HEK293 (cell line): ENCODE measurements around the gene PHETA1.

Experiments used
- CTCF ChIA-PET: fragments of 350-600 bp; formaldehyde crosslinking; extraction: SDS; loops from one replicate; lab custom pipeline; 2021; ENCODE audit warnings: antibody characterized with exemption; lab: Yijun Ruan, JAX
- POLR2A ChIA-PET: fragments of 300-600 bp; formaldehyde crosslinking; extraction: SDS; loops from one replicate; lab custom pipeline; 2020; ENCODE audit warnings: antibody characterized with exemption, inconsistent platforms; lab: Yijun Ruan, JAX
- H3K27ac ChIP-seq: fragments of 200-500 bp; sonication (Bioruptor generic); 2 replicates; pipeline ENCODE4 v1.5.1; 2014; ENCODE audit warnings: low read depth, low read length, control low read depth, inconsistent platforms; ENCODE audit errors: extremely low read depth
- H3K36me3 ChIP-seq, 2 experiments: fragments of 200-500 bp in 1 of 2; sonication (Bioruptor generic) in 1 of 2; 1 replicate in 1 of 2; 2 replicates in 1 of 2; pipeline ENCODE4 v1.5.1; 2014 to 2017; ENCODE audit warnings: inconsistent platforms in 2 of 2, low read length in 2 of 2; ENCODE audit not compliant: control insufficient read depth in 2 of 2, insufficient read depth in 1 of 2
- H3K4me1 ChIP-seq: fragments of 200-500 bp; sonication (Bioruptor generic); 2 replicates; pipeline ENCODE4 v1.5.1; 2014; ENCODE audit warnings: mild to moderate bottlenecking, low read length, inconsistent platforms; ENCODE audit not compliant: control insufficient read depth, insufficient read depth
- H3K4me3 ChIP-seq: 2 replicates; pipeline ENCODE4 v1.5.1; 2011; ENCODE audit warnings: low read depth, mild to moderate bottlenecking, control low read depth, low read length, moderate library complexity
- H3K9me3 ChIP-seq: fragments of 200-500 bp; sonication (Bioruptor generic); 2 replicates; pipeline ENCODE4 v1.5.1; 2014; ENCODE audit warnings: low read depth, low read length, inconsistent platforms; ENCODE audit not compliant: control insufficient read depth, insufficient read depth
- KLF9 ChIP-seq: fragments of 450-650 bp; formaldehyde crosslinking; IDR thresholded peaks from 2 replicates; pipeline ENCODE4 v1.5.1; 2016; ENCODE audit warnings: missing biosample characterization, missing genetic modification characterization, low read depth
- RBAK ChIP-seq: fragments of 450-650 bp; formaldehyde crosslinking; IDR thresholded peaks from 2 replicates; pipeline ENCODE4 v1.5.1; 2016; ENCODE audit warnings: missing biosample characterization, missing genetic modification characterization
- SETDB1 ChIP-seq: IDR thresholded peaks from one replicate; pipeline ENCODE4 v1.6.1; 2017; ENCODE audit warnings: mild to moderate bottlenecking, low read length, moderate library complexity, mixed read lengths; ENCODE audit not compliant: insufficient read length
- TCF7L2 ChIP-seq: IDR thresholded peaks from 2 replicates; pipeline ENCODE4 v1.6.1; 2011; ENCODE audit warnings: low read depth, mild to moderate bottlenecking, inconsistent platforms, low read length, moderate library complexity, borderline replicate concordance
- ZBTB48 ChIP-seq: fragments of 450-650 bp; formaldehyde crosslinking; IDR thresholded peaks from 2 replicates; pipeline ENCODE4 v1.5.1; 2016; ENCODE audit warnings: missing biosample characterization, missing genetic modification characterization
- ZFP37 ChIP-seq: fragments of 450-650 bp; formaldehyde crosslinking; IDR thresholded peaks from 2 replicates; pipeline ENCODE4 v1.5.1; 2016; ENCODE audit warnings: missing biosample characterization, missing genetic modification characterization
- ZFP41 ChIP-seq: fragments of 450-650 bp; formaldehyde crosslinking; IDR thresholded peaks from 2 replicates; pipeline ENCODE4 v1.5.1; 2016; ENCODE audit warnings: missing biosample characterization, missing genetic modification characterization, borderline replicate concordance
- ZNF114 ChIP-seq: fragments of 450-650 bp; formaldehyde crosslinking; IDR thresholded peaks from 2 replicates; pipeline ENCODE4 v1.5.0; 2017; ENCODE audit warnings: missing biosample characterization, missing genetic modification characterization
- ZNF121 ChIP-seq: fragments of 450-650 bp; formaldehyde crosslinking; IDR thresholded peaks from 2 replicates; pipeline ENCODE4 v1.5.1; 2016; ENCODE audit warnings: missing biosample characterization, missing genetic modification characterization
- ZNF140 ChIP-seq: fragments of 450-650 bp; formaldehyde crosslinking; IDR thresholded peaks from 2 replicates; pipeline ENCODE4 v1.5.1; 2016; ENCODE audit warnings: missing biosample characterization, missing genetic modification characterization
- ZNF16 ChIP-seq: fragments of 450-650 bp; formaldehyde crosslinking; IDR thresholded peaks from 2 replicates; pipeline ENCODE4 v1.5.1; 2016; ENCODE audit warnings: low read depth, missing biosample characterization, missing genetic modification characterization
- ZNF19 ChIP-seq: fragments of 450-650 bp; formaldehyde crosslinking; IDR thresholded peaks from 2 replicates; pipeline ENCODE4; 2016; ENCODE audit warnings: missing biosample characterization, missing genetic modification characterization, low read depth
- ZNF24 ChIP-seq: fragments of 450-650 bp; formaldehyde crosslinking; IDR thresholded peaks from 2 replicates; pipeline ENCODE4 v1.5.1; 2016; ENCODE audit warnings: missing biosample characterization, missing genetic modification characterization
- ZNF324 ChIP-seq: fragments of 450-650 bp; formaldehyde crosslinking; IDR thresholded peaks from 2 replicates; pipeline ENCODE4 v1.5.1; 2016; ENCODE audit warnings: missing biosample characterization, missing genetic modification characterization
- ZNF335 ChIP-seq: fragments of 450-650 bp; formaldehyde crosslinking; conservative IDR thresholded peaks from 2 replicates; pipeline ENCODE4 v1.5.1; 2016; ENCODE audit warnings: missing biosample characterization, missing genetic modification characterization
- ZNF404 ChIP-seq: fragments of 450-650 bp; formaldehyde crosslinking; IDR thresholded peaks from 2 replicates; pipeline ENCODE4 v1.5.1; 2017; ENCODE audit warnings: missing biosample characterization, missing genetic modification characterization
- ZNF555 ChIP-seq: fragments of 450-650 bp; formaldehyde crosslinking; conservative IDR thresholded peaks from 2 replicates; pipeline ENCODE4 v1.5.1; 2017; ENCODE audit warnings: missing biosample characterization, mild to moderate bottlenecking, missing genetic modification characterization, inconsistent platforms
- ZNF558 ChIP-seq: fragments of 450-650 bp; formaldehyde crosslinking; IDR thresholded peaks from 2 replicates; pipeline ENCODE4 v1.5.1; 2016; ENCODE audit warnings: missing biosample characterization, missing genetic modification characterization
- TF ChIP-seq, protein P1 (sequence below): fragments of 450-650 bp; formaldehyde crosslinking; IDR thresholded peaks from 2 replicates; pipeline ENCODE4 v1.5.1; 2016; ENCODE audit warnings: missing biosample characterization, missing genetic modification characterization
- TF ChIP-seq, protein P2 (sequence below): fragments of 450-650 bp; formaldehyde crosslinking; IDR thresholded peaks from 2 replicates; pipeline ENCODE4 v1.5.1; 2016; ENCODE audit warnings: missing biosample characterization, missing genetic modification characterization
- TF ChIP-seq, protein P3 (sequence below): fragments of 450-650 bp; formaldehyde crosslinking; IDR thresholded peaks from 2 replicates; pipeline ENCODE4 v1.5.1; 2016; ENCODE audit warnings: missing biosample characterization, missing genetic modification characterization, borderline replicate concordance
- TF ChIP-seq, protein P4 (sequence below): fragments of 450-650 bp; formaldehyde crosslinking; IDR thresholded peaks from 2 replicates; pipeline ENCODE4 v1.5.1; 2016; ENCODE audit warnings: missing biosample characterization, missing genetic modification characterization
- TF ChIP-seq, protein P5 (sequence below): fragments of 450-650 bp; formaldehyde crosslinking; IDR thresholded peaks from 2 replicates; pipeline ENCODE4 v1.5.1; 2017; ENCODE audit warnings: missing biosample characterization, mild to moderate bottlenecking, missing genetic modification characterization, moderate library complexity
- TF ChIP-seq, protein P6 (sequence below): fragments of 450-650 bp; formaldehyde crosslinking; IDR thresholded peaks from 2 replicates; pipeline ENCODE4 v1.5.1; 2016; ENCODE audit warnings: missing biosample characterization, missing genetic modification characterization, low read depth

Gene PHETA1

DNA sequence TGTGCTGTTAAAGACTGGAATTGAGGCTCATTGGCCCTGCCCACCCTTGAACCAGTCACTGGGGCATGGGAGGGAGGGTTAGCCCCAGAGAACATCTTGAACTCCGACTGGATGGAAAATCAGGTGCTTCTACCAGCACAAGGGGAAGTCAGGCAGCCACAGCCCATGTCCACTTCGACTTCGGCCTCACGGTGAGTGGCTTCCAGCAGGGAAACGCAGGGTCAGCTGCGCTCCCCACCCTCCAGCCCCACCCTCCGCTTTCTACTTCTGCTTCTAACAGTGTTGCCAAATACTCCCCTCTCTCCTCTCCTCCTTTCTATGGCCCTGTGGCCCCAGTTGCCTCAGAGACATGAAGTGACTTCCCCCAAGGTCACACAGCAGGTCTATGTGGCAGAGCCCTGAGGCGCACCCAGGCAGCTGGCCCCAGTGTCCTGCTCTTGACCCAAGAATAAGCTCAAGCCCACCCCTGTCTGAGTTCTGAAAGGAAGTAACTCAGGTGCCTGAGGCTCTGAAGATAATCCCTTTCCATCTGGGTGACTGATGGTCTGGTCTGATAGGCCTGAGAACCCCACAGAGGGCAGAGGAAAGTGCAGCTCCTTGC, 24.9 kb upstream of the PHETA1 start (continued):
- TF ChIP-seq, protein P1, sequence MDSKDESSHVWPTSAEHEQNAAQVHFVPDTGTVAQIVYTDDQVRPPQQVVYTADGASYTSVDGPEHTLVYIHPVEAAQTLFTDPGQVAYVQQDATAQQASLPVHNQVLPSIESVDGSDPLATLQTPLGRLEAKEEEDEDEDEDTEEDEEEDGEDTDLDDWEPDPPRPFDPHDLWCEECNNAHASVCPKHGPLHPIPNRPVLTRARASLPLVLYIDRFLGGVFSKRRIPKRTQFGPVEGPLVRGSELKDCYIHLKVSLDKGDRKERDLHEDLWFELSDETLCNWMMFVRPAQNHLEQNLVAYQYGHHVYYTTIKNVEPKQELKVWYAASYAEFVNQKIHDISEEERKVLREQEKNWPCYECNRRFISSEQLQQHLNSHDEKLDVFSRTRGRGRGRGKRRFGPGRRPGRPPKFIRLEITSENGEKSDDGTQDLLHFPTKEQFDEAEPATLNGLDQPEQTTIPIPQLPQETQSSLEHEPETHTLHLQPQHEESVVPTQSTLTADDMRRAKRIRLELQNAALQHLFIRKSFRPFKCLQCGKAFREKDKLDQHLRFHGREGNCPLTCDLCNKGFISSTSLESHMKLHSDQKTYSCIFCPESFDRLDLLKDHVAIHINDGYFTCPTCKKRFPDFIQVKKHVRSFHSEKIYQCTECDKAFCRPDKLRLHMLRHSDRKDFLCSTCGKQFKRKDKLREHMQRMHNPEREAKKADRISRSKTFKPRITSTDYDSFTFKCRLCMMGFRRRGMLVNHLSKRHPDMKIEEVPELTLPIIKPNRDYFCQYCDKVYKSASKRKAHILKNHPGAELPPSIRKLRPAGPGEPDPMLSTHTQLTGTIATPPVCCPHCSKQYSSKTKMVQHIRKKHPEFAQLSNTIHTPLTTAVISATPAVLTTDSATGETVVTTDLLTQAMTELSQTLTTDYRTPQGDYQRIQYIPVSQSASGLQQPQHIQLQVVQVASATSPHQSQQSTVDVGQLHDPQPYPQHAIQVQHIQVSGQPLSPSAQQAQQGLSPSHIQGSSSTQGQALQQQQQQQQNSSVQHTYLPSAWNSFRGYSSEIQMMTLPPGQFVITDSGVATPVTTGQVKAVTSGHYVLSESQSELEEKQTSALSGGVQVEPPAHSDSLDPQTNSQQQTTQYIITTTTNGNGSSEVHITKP (tag by site-specific recombination), result no peak
- no peak for TF ChIP-seq ZNF114 (tag by site-specific recombination)
- TF ChIP-seq, protein P2, sequence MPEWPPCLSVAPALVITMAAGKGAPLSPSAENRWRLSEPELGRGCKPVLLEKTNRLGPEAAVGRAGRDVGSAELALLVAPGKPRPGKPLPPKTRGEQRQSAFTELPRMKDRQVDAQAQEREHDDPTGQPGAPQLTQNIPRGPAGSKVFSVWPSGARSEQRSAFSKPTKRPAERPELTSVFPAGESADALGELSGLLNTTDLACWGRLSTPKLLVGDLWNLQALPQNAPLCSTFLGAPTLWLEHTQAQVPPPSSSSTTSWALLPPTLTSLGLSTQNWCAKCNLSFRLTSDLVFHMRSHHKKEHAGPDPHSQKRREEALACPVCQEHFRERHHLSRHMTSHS (tag by site-specific recombination), result no peak
- TF ChIP-seq, protein P3, sequence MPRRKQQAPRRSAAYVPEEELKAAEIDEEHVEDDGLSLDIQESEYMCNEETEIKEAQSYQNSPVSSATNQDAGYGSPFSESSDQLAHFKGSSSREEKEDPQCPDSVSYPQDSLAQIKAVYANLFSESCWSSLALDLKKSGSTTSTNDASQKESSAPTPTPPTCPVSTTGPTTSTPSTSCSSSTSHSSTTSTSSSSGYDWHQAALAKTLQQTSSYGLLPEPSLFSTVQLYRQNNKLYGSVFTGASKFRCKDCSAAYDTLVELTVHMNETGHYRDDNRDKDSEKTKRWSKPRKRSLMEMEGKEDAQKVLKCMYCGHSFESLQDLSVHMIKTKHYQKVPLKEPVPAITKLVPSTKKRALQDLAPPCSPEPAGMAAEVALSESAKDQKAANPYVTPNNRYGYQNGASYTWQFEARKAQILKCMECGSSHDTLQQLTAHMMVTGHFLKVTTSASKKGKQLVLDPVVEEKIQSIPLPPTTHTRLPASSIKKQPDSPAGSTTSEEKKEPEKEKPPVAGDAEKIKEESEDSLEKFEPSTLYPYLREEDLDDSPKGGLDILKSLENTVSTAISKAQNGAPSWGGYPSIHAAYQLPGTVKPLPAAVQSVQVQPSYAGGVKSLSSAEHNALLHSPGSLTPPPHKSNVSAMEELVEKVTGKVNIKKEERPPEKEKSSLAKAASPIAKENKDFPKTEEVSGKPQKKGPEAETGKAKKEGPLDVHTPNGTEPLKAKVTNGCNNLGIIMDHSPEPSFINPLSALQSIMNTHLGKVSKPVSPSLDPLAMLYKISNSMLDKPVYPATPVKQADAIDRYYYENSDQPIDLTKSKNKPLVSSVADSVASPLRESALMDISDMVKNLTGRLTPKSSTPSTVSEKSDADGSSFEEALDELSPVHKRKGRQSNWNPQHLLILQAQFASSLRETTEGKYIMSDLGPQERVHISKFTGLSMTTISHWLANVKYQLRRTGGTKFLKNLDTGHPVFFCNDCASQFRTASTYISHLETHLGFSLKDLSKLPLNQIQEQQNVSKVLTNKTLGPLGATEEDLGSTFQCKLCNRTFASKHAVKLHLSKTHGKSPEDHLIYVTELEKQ (tag by site-specific recombination), result no peak
- TF ChIP-seq, protein P4, sequence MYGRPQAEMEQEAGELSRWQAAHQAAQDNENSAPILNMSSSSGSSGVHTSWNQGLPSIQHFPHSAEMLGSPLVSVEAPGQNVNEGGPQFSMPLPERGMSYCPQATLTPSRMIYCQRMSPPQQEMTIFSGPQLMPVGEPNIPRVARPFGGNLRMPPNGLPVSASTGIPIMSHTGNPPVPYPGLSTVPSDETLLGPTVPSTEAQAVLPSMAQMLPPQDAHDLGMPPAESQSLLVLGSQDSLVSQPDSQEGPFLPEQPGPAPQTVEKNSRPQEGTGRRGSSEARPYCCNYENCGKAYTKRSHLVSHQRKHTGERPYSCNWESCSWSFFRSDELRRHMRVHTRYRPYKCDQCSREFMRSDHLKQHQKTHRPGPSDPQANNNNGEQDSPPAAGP (tag by site-specific recombination), result no peak
- TF ChIP-seq, protein P5, sequence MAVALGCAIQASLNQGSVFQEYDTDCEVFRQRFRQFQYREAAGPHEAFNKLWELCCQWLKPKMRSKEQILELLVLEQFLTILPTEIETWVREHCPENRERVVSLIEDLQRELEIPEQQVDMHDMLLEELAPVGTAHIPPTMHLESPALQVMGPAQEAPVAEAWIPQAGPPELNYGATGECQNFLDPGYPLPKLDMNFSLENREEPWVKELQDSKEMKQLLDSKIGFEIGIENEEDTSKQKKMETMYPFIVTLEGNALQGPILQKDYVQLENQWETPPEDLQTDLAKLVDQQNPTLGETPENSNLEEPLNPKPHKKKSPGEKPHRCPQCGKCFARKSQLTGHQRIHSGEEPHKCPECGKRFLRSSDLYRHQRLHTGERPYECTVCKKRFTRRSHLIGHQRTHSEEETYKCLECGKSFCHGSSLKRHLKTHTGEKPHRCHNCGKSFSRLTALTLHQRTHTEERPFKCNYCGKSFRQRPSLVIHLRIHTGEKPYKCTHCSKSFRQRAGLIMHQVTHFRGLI (tag by site-specific recombination), result no peak
- no peak for TF ChIP-seq ZNF558 (tag by site-specific recombination)
- TF ChIP-seq ZFP37 (tag by site-specific recombination), result no peak
- no peak for TF ChIP-seq ZNF140 (tag by site-specific recombination)
- TF ChIP-seq ZNF16, result no peak
- TF ChIP-seq, protein P6, sequence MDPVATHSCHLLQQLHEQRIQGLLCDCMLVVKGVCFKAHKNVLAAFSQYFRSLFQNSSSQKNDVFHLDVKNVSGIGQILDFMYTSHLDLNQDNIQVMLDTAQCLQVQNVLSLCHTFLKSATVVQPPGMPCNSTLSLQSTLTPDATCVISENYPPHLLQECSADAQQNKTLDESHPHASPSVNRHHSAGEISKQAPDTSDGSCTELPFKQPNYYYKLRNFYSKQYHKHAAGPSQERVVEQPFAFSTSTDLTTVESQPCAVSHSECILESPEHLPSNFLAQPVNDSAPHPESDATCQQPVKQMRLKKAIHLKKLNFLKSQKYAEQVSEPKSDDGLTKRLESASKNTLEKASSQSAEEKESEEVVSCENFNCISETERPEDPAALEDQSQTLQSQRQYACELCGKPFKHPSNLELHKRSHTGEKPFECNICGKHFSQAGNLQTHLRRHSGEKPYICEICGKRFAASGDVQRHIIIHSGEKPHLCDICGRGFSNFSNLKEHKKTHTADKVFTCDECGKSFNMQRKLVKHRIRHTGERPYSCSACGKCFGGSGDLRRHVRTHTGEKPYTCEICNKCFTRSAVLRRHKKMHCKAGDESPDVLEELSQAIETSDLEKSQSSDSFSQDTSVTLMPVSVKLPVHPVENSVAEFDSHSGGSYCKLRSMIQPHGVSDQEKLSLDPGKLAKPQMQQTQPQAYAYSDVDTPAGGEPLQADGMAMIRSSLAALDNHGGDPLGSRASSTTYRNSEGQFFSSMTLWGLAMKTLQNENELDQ (tag by site-specific recombination), result no peak

DNA sequence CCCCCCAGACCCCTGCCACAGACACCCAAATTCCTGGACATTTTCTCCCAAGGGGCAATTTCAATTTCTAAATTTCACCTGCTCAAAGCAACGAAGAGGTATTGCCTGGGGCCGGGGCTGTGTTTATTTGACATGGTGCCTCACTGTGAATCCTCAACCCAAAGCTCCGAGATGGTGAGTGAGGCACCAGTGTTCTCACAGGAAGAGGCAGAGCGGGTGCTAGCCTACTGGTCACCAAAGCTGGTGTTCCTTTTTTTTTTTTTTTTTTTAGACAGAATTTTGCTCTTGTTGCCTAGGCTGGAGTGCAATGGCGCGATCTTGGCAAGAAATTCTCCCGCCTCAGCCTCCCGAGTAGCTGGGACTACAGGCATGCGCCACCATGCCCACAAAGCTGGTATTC, 22.0 kb upstream of the PHETA1 start:
- H3K4me1 ChIP-seq, result no peaks in the 10 kb centered on the region
- H3K27ac ChIP-seq, result no peak overlapping the region
- no peaks in the 10 kb centered on the region for H3K36me3 ChIP-seq
- H3K9me3 ChIP-seq, result no peaks in the 10 kb centered on the region
- H3K4me3 ChIP-seq, result no peak overlapping the region
- POLR2A ChIA-PET, result no interaction called here
- CTCF ChIA-PET, result interaction anchor here (0.7 to 1.6 kb wide), 3 partner anchors 59 to 390 kb away, joined by 3 to 6 read pairs (median 3); no protein-coding TSS in a partner anchor
- no peak for TF ChIP-seq ZNF335 (tag by site-specific recombination)
- TF ChIP-seq RBAK (tag by site-specific recombination), result no peak
- no peak for TF ChIP-seq SETDB1
- TF ChIP-seq ZBTB48 (tag by site-specific recombination), result no peak
- no peak for TF ChIP-seq ZNF16
- no peak for TF ChIP-seq ZNF404 (tag by site-specific recombination)
- no peak for TF ChIP-seq ZNF121 (tag by site-specific recombination)
- TF ChIP-seq ZNF324 (tag by site-specific recombination), result no peak
- TF ChIP-seq TCF7L2, result no peak
- no peak for TF ChIP-seq KLF9 (tag by site-specific recombination)
- TF ChIP-seq ZNF19, result no peak
- no peak for TF ChIP-seq ZNF24 (tag by site-specific recombination)
- no peak for TF ChIP-seq ZFP41 (tag by site-specific recombination)
- no peak for TF ChIP-seq ZNF555 (tag by site-specific recombination)
